ENCODE data around the gene SLAIN2. TPM values are rescaled to one million over a fixed set of nuclear protein-coding genes. Genes with fewer than 3 reads are reported as not detected.

SLAIN2 gene
- total and polyA plus RNA-seq, 2 of the 4 experiments (the other 2 are of a cell fraction), result 23.3 to 53.0 TPM

- Histone ChIP-seq H3K23ac (ENCODE audit: low read depth, low read length) (no peak overlapping the region), H3K36me3 (ENCODE audit: control insufficient read depth, insufficient read depth, low read length) (no peaks in the 10 kb centered on the region), H2AK5ac (ENCODE audit: low read depth, low read length) (no peak overlapping the region), H4K20me1 (ENCODE audit: insufficient read depth, low read length) (peaks cover 27% of the 10 kb centered on the region), H3K56ac (ENCODE audit: extremely low read depth, insufficient read depth, low read length) (no peak overlapping the region), H3K27me3 (ENCODE audit: control insufficient read depth, insufficient read depth, low read length) (no peaks in the 10 kb centered on the region), H2AK9ac (replicated peaks; ENCODE audit: low read depth, low read length, poor library complexity) (no peak overlapping the region), H3K14ac (replicated peaks; ENCODE audit: low read depth, low read length) (peak overlapping the region; percentile 24), H3K9me1 (ENCODE audit: insufficient read depth, low read length) (0 out of 2 replicates have a peak, but pooled peaks cover 7% of the 10 kb centered on the region), H3K4ac (ENCODE audit: low read depth, low read length) (no peak overlapping the region; the same call in 1 of the 2 replicates), H4K91ac (ENCODE audit: insufficient read depth, low read depth, low read length) (no peak overlapping the region), H3K9ac (ENCODE audit: low read depth, low read length) (no peak overlapping the region), H2BK15ac (ENCODE audit: low read depth, low read length) (no peak overlapping the region), H3K4me2 (ENCODE audit: low read depth, low read length) (peak overlapping the region; percentile 73; the same call in 1 of the 2 replicates), H2BK5ac (ENCODE audit: low read depth, low read length, poor library complexity, severe bottlenecking) (peak overlapping the region; percentile 62), H3K27ac (ENCODE audit: insufficient read depth, low read length) (no peak overlapping the region), H3K79me1 (ENCODE audit: low read depth in 1 of 2, low read length in 2 of 2) (peaks cover 4 to 36% of the 10 kb centered on the region in 2 experiments; a peak in 3 of 4 replicates), H2BK20ac (ENCODE audit: low read depth, low read length) (no peak overlapping the region), H4K8ac (ENCODE audit: low read depth in 2 of 2, low read length in 2 of 2) (no peak overlapping the region), H3K9me3 (ENCODE audit: control insufficient read depth, insufficient read depth, low read length) (no peaks in the 10 kb centered on the region), H3K18ac (ENCODE audit: low read depth, low read length) (no peak overlapping the region), H4K5ac (ENCODE audit: low read depth, low read length) (no peak overlapping the region), H2AFZ (replicated peaks; ENCODE audit: low read length, poor library complexity) (no peak overlapping the region), H3K4me1 (ENCODE audit: control insufficient read depth, insufficient read depth, low read length) (peaks cover 5% of the 10 kb centered on the region), H3K4me3 (ENCODE audit: insufficient read depth, low read depth, low read length) (no peak overlapping the region), H2BK120ac (ENCODE audit: low read depth, low read length) (no peak overlapping the region)
- dilution Hi-C loops (cut with HindIII; ENCODE audit: low sequenced_read_pairs, unreplicated experiment), result no loop called here
- POLR2A ChIA-PET (ENCODE audit: unreplicated experiment), result interaction anchor here (0.6 kb wide), 2 partner anchors 20 to 140 kb away, joined by 10 to 12 read pairs; partner anchors contain the start of gene SLAIN2
- DNase-seq, result no peak
- intact Hi-C loops (cut with micrococcal nuclease), result no loop called here
- peak; percentile 21; the same call in 1 of the 2 replicates for ATAC-seq (ENCODE audit: low read depth)
- BruUV-seq (replicated peaks), result no TSS peak
- no CpG with 5 or more reads among the region's 1 CpG for WGBS, 2 experiments (ENCODE audit: extremely low coverage in 2 of 2, insufficient read length in 1 of 2)
- CTCF ChIA-PET, result no interaction called here
- in situ Hi-C loops (cut with MboI; ENCODE audit: low sequenced_read_pairs), result loop anchor here (25.0 kb wide), 1 partner anchor 499 kb away; no protein-coding TSS in a partner anchor
- TF ChIP-seq RAD21 (IDR thresholded peaks at IDR 0.05; ENCODE audit: low read length) (no peak), RFX5 (IDR thresholded peaks at IDR 0.05; ENCODE audit: low read depth, low read length) (no peak), CEBPB (IDR thresholded peaks at IDR 0.05; ENCODE audit: low read depth, low read length) (no peak), POLR2A (IDR thresholded peaks at IDR 0.05; ENCODE audit: low read depth, low read length) (no peak), MAFK (IDR thresholded peaks at IDR 0.05; ENCODE audit: low read depth, low read length) (no peak), MAZ (IDR thresholded peaks at IDR 0.05; ENCODE audit: borderline replicate concordance, low read depth, low read length) (no peak), FOS (IDR thresholded peaks at IDR 0.05; ENCODE audit: low read depth, low read length) (no peak), RCOR1 (IDR thresholded peaks at IDR 0.05; ENCODE audit: insufficient replicate concordance, low read length) (no peak), CTCF (conservative IDR thresholded peaks at IDR 0.05; ENCODE audit: low read depth, low read length) (no peak), BHLHE40 (IDR thresholded peaks at IDR 0.05; ENCODE audit: low read depth, low read length) (no peak), NFE2L2 (IDR thresholded peaks at IDR 0.05; ENCODE audit: low read depth, low read length) (no peak), SMC3 (IDR thresholded peaks at IDR 0.05; ENCODE audit: low read depth, low read length) (no peak), MXI1 (IDR thresholded peaks at IDR 0.05; ENCODE audit: borderline replicate concordance, low read depth, low read length) (no peak), CHD1 (IDR thresholded peaks at IDR 0.05; ENCODE audit: low read depth, low read length) (no peak)
- TF ChIP-seq, protein P1, sequence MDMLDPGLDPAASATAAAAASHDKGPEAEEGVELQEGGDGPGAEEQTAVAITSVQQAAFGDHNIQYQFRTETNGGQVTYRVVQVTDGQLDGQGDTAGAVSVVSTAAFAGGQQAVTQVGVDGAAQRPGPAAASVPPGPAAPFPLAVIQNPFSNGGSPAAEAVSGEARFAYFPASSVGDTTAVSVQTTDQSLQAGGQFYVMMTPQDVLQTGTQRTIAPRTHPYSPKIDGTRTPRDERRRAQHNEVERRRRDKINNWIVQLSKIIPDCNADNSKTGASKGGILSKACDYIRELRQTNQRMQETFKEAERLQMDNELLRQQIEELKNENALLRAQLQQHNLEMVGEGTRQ (IDR thresholded peaks at IDR 0.05; ENCODE audit: low read depth, low read length), result no peak
- TF ChIP-seq, protein P2, sequence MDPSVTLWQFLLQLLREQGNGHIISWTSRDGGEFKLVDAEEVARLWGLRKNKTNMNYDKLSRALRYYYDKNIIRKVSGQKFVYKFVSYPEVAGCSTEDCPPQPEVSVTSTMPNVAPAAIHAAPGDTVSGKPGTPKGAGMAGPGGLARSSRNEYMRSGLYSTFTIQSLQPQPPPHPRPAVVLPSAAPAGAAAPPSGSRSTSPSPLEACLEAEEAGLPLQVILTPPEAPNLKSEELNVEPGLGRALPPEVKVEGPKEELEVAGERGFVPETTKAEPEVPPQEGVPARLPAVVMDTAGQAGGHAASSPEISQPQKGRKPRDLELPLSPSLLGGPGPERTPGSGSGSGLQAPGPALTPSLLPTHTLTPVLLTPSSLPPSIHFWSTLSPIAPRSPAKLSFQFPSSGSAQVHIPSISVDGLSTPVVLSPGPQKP (IDR thresholded peaks at IDR 0.05; ENCODE audit: borderline replicate concordance, low read depth, low read length), result no peak
These were observed 19.7 kb downstream of the SLAIN2 start for GRCh38 chr4:48361012-48361400.
